NCI-H774 (cell line): ENCODE data around the gene SVIL.
A peak's percentile ranks its signal among the peaks of the same experiment; 100 is the strongest.
"Not testable (repeated sequence)": the region's sequence is repeated elsewhere in the genome, so short reads cannot be mapped to it uniquely, and the experiment has no call there.

ENCODE experiments used
- DNase-seq: peaks from one replicate; lab custom pipeline; 2025; lab: John Stamatoyannopoulos, UW

The SVIL gene

GRCh38 chr10:29622382-29622922, 12.3 kb downstream of the SVIL start:
- DNase-seq, result no peak

GRCh38 chr10:29621161-29621560, 13.6 kb downstream of the SVIL start:
- no peak for DNase-seq

GRCh38 chr10:29620112-29620690, 14.6 kb downstream of the SVIL start:
- DNase-seq, result peak; percentile 44

- peak; percentile 61 for DNase-seq
Observed at GRCh38 chr10:29619241-29619669, 15.5 kb downstream of the SVIL start.

- DNase-seq, result peak; percentile 42
Observed at GRCh38 chr10:29618341-29619171, 16.2 kb downstream of the SVIL start.

GRCh38 chr10:29617880-29618340, 16.9 kb downstream of the SVIL start:
- DNase-seq, result no peak

GRCh38 chr10:29616542-29616941, 18.2 kb downstream of the SVIL start:
- DNase-seq, result no peak

- DNase-seq, result no peak
Observed at GRCh38 chr10:29615195-29615594, 19.6 kb downstream of the SVIL start.

- DNase-seq, result not testable (repeated sequence)
Observed at GRCh38 chr10:29614289-29614688, 20.5 kb downstream of the SVIL start.

- no peak for DNase-seq
Observed at GRCh38 chr10:29613791-29614190, 21.0 kb downstream of the SVIL start.

GRCh38 chr10:29613196-29613595, 21.6 kb downstream of the SVIL start:
- no peak for DNase-seq

GRCh38 chr10:29612657-29613056, 22.1 kb downstream of the SVIL start:
- no peak for DNase-seq

GRCh38 chr10:29611781-29612381, 22.9 kb downstream of the SVIL start:
- no peak for DNase-seq

- DNase-seq, result no peak
Observed at GRCh38 chr10:29610876-29611647, 23.7 kb downstream of the SVIL start.

- DNase-seq, result not testable (repeated sequence)
Observed at GRCh38 chr10:29610331-29610730, 24.4 kb downstream of the SVIL start.

- no peak for DNase-seq
Observed at GRCh38 chr10:29609696-29610095, 25.1 kb downstream of the SVIL start.

GRCh38 chr10:29608476-29609301, 26.1 kb downstream of the SVIL start:
- no peak for DNase-seq

- DNase-seq, result no peak
Observed at GRCh38 chr10:29608062-29608461, 26.7 kb downstream of the SVIL start.

- no peak for DNase-seq
Observed at GRCh38 chr10:29607576-29607975, 27.2 kb downstream of the SVIL start.

- not testable (repeated sequence) for DNase-seq
Observed at GRCh38 chr10:29606693-29607092, 28.1 kb downstream of the SVIL start.

- no peak for DNase-seq
Observed at GRCh38 chr10:29604291-29604825, 30.4 kb downstream of the SVIL start.
